PC-3 (cell line): Measurements from ENCODE around the gene ATF6. TPM values are rescaled to one million over a fixed set of nuclear protein-coding genes. Genes with fewer than 3 reads are reported as not detected.
"Not testable (repeated sequence)": the region's sequence is repeated elsewhere in the genome, so short reads cannot be mapped to it uniquely, and the experiment has no call there.

Experiments used
- ATAC-seq: fragments of 200-7000 bp; cut with Tn5 transposase; 2 replicates; pipeline ENCODE4 v1.9.1; 2020; ENCODE audit warnings: mild to moderate bottlenecking, moderate library complexity
- BruUV-seq: library from RNA; stranded (reverse); fragments of 400-500 nt; replicated peaks from 2 replicates; lab custom pipeline; 2021; lab: Mats Ljungman, UMichigan
- CTCF ChIA-PET: fragments of 300-600 bp; sonication (Branson Sonifier 250); formaldehyde crosslinking; loops from one replicate; lab custom pipeline; 2022; ENCODE audit warnings: antibody characterized with exemption; lab: Charles Lee
- POLR2A ChIA-PET: fragments of 300-600 bp; sonication (Branson Sonifier 250); formaldehyde crosslinking; loops from one replicate; lab custom pipeline; 2022; ENCODE audit warnings: antibody characterized with exemption; ENCODE audit not compliant: unreplicated experiment; lab: Charles Lee
- DNase-seq: peaks from one replicate; pipeline ENCODE4 v3.0.0-alpha.2; 2015
- H2AFZ ChIP-seq: fragments of 300-600 bp; sonication (generic); 2 replicates; pipeline ENCODE4 v1.6.0; 2016; ENCODE audit warnings: antibody characterized with exemption, low read length
- H3F3A ChIP-seq: fragments of 300-600 bp; sonication (generic); one replicate; pipeline ENCODE4 v1.6.0; 2017; ENCODE audit warnings: antibody characterized with exemption, low read length, control low read depth, mild to moderate bottlenecking; ENCODE audit not compliant: unreplicated experiment
- H3K27ac ChIP-seq: fragments of 300-600 bp; sonication (generic); 2 replicates; pipeline ENCODE4 v1.5.1; 2016; ENCODE audit warnings: mild to moderate bottlenecking, low read length
- H3K27me3 ChIP-seq: fragments of 300-600 bp; sonication (generic); 2 replicates; pipeline ENCODE4 v1.6.1; 2016; ENCODE audit warnings: low read length, mixed read lengths
- H3K36me3 ChIP-seq: fragments of 300-600 bp; sonication (generic); 2 replicates; pipeline ENCODE4 v1.6.1; 2016; ENCODE audit warnings: low read depth, mixed run types, low read length, mixed read lengths
- H3K4me1 ChIP-seq: fragments of 300-600 bp; sonication (generic); 2 replicates; pipeline ENCODE4 v1.5.1; 2016; ENCODE audit warnings: low read length; ENCODE audit not compliant: insufficient read depth
- H3K4me2 ChIP-seq: fragments of 300-600 bp; sonication (generic); 2 replicates; pipeline ENCODE4 v1.6.0; 2016; ENCODE audit warnings: low read length
- H3K4me3 ChIP-seq: fragments of 300-600 bp; sonication (generic); 2 replicates; pipeline ENCODE4 v1.5.1; 2016; ENCODE audit warnings: mild to moderate bottlenecking, low read length, mixed read lengths
- H3K79me2 ChIP-seq: fragments of 300-600 bp; sonication (generic); 2 replicates; pipeline ENCODE4 v1.6.1; 2017; ENCODE audit warnings: low read length, mixed read lengths
- H3K9ac ChIP-seq: fragments of 300-600 bp; sonication (generic); 2 replicates; pipeline ENCODE4 v1.6.0; 2016; ENCODE audit warnings: mild to moderate bottlenecking, low read length
- H3K9me2 ChIP-seq: fragments of 300-600 bp; sonication (generic); replicated peaks from 2 replicates; pipeline ENCODE4 v1.6.1; 2016; ENCODE audit warnings: mixed run types, low read length, mixed read lengths
- H3K9me3 ChIP-seq: fragments of 300-600 bp; sonication (generic); 2 replicates; pipeline ENCODE4 v1.6.1; 2016; ENCODE audit warnings: low read length, mixed read lengths
- H4K20me1 ChIP-seq: fragments of 300-600 bp; sonication (generic); 2 replicates; pipeline ENCODE4 v1.6.1; 2016; ENCODE audit warnings: low read length, mixed read lengths
- CTCF ChIP-seq: fragments of 300-600 bp; sonication (generic); conservative IDR thresholded peaks from 2 replicates; pipeline ENCODE4 v1.5.1; 2017; ENCODE audit warnings: antibody characterized with exemption, low read depth, mild to moderate bottlenecking, low read length
- EZH2 ChIP-seq: fragments of 300-600 bp; sonication (generic); IDR thresholded peaks from one replicate; pipeline ENCODE4 v1.6.1; 2017; ENCODE audit warnings: antibody characterized with exemption, mild to moderate bottlenecking, low read length; ENCODE audit not compliant: unreplicated experiment
- EZH2phosphoT487 ChIP-seq: fragments of 300-600 bp; sonication (generic); IDR thresholded peaks from 2 replicates; pipeline ENCODE4 v1.6.1; 2018; ENCODE audit warnings: mild to moderate bottlenecking, antibody characterized with exemption, low read length, borderline replicate concordance
- intact Hi-C: fragments of 100-400 bp; cut with micrococcal nuclease; formaldehyde crosslinking; loops from 2 replicates; pipeline ENCODE4 v1.9.0; 2023
- total RNA-seq: library from RNA; depleted of rRNA; stranded (reverse); fragments of >200 nt; gene quantifications from 2 replicates; pipeline ENCODE4 v1.2.3, GENCODE V29; 2014

ATF6 gene
- total RNA-seq, 1 experiment from 2014 or later, result 19.7 TPM

DNA sequence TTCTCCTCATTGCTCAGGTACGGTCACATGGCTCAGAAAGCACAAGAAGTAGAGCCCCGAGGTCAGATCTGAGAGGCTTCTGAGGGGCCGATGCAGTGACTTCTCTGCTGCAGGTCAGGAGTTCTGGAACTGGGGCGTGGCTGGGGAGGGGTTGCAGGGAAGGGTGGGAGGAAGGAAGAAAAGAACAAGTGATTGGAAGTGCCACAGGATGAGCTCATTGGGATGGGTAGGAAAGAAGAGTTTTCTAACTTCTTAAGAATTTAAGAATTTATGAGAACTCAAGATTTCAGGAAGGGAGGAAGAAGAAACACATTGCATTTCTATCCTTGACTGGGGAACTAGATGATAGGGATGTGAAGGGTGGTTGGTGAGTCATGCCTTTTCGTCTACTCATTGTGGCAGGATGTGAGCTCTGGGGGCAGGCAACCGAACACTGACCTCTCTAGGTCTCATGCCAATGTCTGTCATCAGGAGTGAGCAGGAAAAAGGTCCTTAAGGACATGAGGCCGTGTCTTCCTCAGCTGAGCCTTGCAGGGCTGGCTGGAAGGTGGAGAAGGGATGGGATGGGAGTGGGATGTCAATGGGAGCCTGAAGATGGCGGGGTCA, 44.3 kb upstream of the ATF6 start:
- Histone ChIP-seq H3K27ac (peak overlapping the region; percentile 55), H3K4me2 (peak overlapping the region; percentile 51)
- CTCF ChIA-PET, result interaction anchor here (0.9 kb wide), 1 partner anchor 17 kb away, joined by 11 read pairs; no protein-coding TSS in a partner anchor

GRCh38 chr1:161722406-161722805, 43.7 kb upstream of the ATF6 start:
- ChIA-PET POLR2A (no interaction called here), CTCF (interaction anchor here (0.9 kb wide), 1 partner anchor 16 kb away, joined by 11 read pairs; no protein-coding TSS in a partner anchor)
- Histone ChIP-seq H3K4me3 (no peak overlapping the region), H3K27me3 (no peaks in the 10 kb centered on the region), H3K4me2 (no peak overlapping the region), H3K27ac (peak overlapping the region; percentile 55), H3K79me2 (peaks cover 17% of the 10 kb centered on the region), H3K36me3 (no peaks in the 10 kb centered on the region), H3K9me2 (no peaks in the 10 kb centered on the region), H2AFZ (no peak overlapping the region), H3F3A (no peaks in the 10 kb centered on the region), H4K20me1 (no peaks in the 10 kb centered on the region), H3K9ac (no peak overlapping the region), H3K9me3 (no peaks in the 10 kb centered on the region), H3K4me1 (peaks cover 49% of the 10 kb centered on the region)
- no TSS peak for BruUV-seq
- no peak for TF ChIP-seq EZH2phosphoT487
- no peak for TF ChIP-seq CTCF
- no peak for TF ChIP-seq EZH2
- intact Hi-C loops, result no loop called here
- no peak for DNase-seq
- no peak for ATAC-seq

More for the DNA sequence above, 44.3 kb upstream of the ATF6 start:
- Histone ChIP-seq H3K9me2 (no peaks in the 10 kb centered on the region), H3K27me3 (no peaks in the 10 kb centered on the region), H3K9ac (no peak overlapping the region), H3K36me3 (no peaks in the 10 kb centered on the region), H2AFZ (0 out of 2 replicates have a peak overlapping the region, but pooled peaks have one; percentile 30), H4K20me1 (no peaks in the 10 kb centered on the region), H3K79me2 (peaks cover 14% of the 10 kb centered on the region), H3K9me3 (no peaks in the 10 kb centered on the region), H3F3A (no peaks in the 10 kb centered on the region), H3K4me3 (peak overlapping the region; percentile 4; the same call in 1 of the 2 replicates), H3K4me1 (peaks cover 46% of the 10 kb centered on the region)
- BruUV-seq, result no TSS peak
- no peak for TF ChIP-seq CTCF
- TF ChIP-seq EZH2phosphoT487, result no peak
- TF ChIP-seq EZH2, result no peak
- POLR2A ChIA-PET, result no interaction called here
- intact Hi-C loops, result no loop called here
- ATAC-seq (peak; percentile 42), DNase-seq (peak; percentile 91)

GRCh38 chr1:161723459-161724141, 42.5 kb upstream of the ATF6 start:
- H3K27ac ChIP-seq, result no peak overlapping the region
- H4K20me1 ChIP-seq, result no peaks in the 10 kb centered on the region
- H3K9me2 ChIP-seq, result no peaks in the 10 kb centered on the region
- H3F3A ChIP-seq, result no peaks in the 10 kb centered on the region
- peak overlapping the region; percentile 52 for H3K4me2 ChIP-seq
- TF ChIP-seq EZH2, result no peak
- no peak for TF ChIP-seq CTCF
- no peak for TF ChIP-seq EZH2phosphoT487
- peaks cover 55% of the 10 kb centered on the region for H3K4me1 ChIP-seq
- H3K9ac ChIP-seq, result no peak overlapping the region
- peak; percentile 90 for DNase-seq
- ATAC-seq, result no peak
- H3K4me3 ChIP-seq, result no peak overlapping the region
- H3K9me3 ChIP-seq, result no peaks in the 10 kb centered on the region
- no peaks in the 10 kb centered on the region for H3K27me3 ChIP-seq
- intact Hi-C loops, result no loop called here
- no TSS peak for BruUV-seq
- H3K36me3 ChIP-seq, result no peaks in the 10 kb centered on the region
- H3K79me2 ChIP-seq, result peaks cover 23% of the 10 kb centered on the region
- ChIA-PET CTCF (interaction anchor here (0.7 kb wide), 1 partner anchor 9 kb away, joined by 6 read pairs; no protein-coding TSS in a partner anchor), POLR2A (no interaction called here)
- no peak overlapping the region for H2AFZ ChIP-seq

GRCh38 chr1:161725258-161725907, 40.7 kb upstream of the ATF6 start:
- H3K9me3 ChIP-seq, H3K9me2 ChIP-seq, BruUV-seq, H3F3A ChIP-seq, DNase-seq, H3K27me3 ChIP-seq, intact Hi-C loops, ATAC-seq, H3K27ac ChIP-seq, H3K36me3 ChIP-seq, POLR2A ChIA-PET, H4K20me1 ChIP-seq: not testable (repeated sequence)
- Histone ChIP-seq H2AFZ (peak overlapping the region; percentile 87), H3K4me3 (peak overlapping the region; percentile 85), H3K4me2 (peak overlapping the region; percentile 99), H3K4me1 (peaks cover 73% of the 10 kb centered on the region), H3K79me2 (peaks cover 23% of the 10 kb centered on the region), H3K9ac (peak overlapping the region; percentile 84)
- CTCF ChIA-PET, result interaction anchor here (0.6 to 1.0 kb wide), 2 partner anchors 13 to 500 kb away, joined by 12 to 15 read pairs; no protein-coding TSS in a partner anchor
